Gastrocnemius medialis (tissue), 4 donors: ENCODE measurements around the gene TBX2.

Experiments
- POLR2A ChIP-seq, 2 donors: fragments of 450-650 bp; IDR thresholded peaks; one replicate each; pipeline ENCODE4 v1.6.1; 2017; ENCODE audit warnings: antibody characterized with exemption in 2 of 2, mild to moderate bottlenecking in 2 of 2, moderate library complexity in 2 of 2
- TF ChIP-seq, protein P1 (sequence below), 5 experiments: fragments of 450-650 bp in 3 of 5; fragments of 200-600 bp in 2 of 5; sonication (generic) in 2 of 5; IDR thresholded peaks in 4 of 5; conservative IDR thresholded peaks in 1 of 5; 1 replicate in 4 of 5; 2 replicates in 1 of 5; pipeline ENCODE4 v1.5.1; 2016 to 2019; ENCODE audit warnings: antibody characterized with exemption in 5 of 5, mild to moderate bottlenecking in 3 of 5, moderate library complexity in 3 of 5

DNA sequence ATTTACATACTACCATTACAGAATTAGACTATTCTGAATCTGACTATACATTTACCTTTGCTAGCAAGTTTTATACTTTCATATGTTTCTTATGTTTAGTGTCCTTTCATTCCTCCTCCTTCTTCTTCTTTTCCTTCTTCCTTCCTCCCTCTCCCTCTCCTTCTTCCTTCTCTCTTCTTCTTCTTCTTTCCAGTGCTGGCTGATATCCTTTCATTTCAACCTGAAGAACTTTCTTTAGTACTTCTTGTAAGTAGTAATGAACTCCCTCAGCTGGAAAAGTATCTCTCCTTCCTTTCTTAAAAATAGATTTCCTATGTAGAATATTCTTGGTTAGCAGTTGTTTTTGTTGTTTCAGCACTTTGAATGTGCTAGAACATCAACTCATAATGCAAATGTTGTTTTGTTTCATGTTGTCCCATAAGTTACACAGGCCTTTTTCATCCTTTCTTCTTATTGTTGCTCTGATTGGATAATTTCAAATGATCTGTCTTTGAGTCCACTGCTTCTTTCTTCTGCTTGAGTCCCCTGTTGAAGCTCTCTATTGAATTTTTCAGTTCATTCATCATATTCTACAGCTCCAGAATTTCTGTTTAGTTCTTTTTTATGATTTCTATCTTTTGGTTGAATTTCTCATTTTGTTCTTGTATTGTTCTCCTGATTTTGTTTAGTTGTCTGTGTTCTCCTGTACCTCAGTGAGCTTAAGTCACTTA, 37.5 kb downstream of the TBX2 start:
- no peak for TF ChIP-seq POLR2A (IDR thresholded peaks at IDR 0.05)
- TF ChIP-seq, protein P1, sequence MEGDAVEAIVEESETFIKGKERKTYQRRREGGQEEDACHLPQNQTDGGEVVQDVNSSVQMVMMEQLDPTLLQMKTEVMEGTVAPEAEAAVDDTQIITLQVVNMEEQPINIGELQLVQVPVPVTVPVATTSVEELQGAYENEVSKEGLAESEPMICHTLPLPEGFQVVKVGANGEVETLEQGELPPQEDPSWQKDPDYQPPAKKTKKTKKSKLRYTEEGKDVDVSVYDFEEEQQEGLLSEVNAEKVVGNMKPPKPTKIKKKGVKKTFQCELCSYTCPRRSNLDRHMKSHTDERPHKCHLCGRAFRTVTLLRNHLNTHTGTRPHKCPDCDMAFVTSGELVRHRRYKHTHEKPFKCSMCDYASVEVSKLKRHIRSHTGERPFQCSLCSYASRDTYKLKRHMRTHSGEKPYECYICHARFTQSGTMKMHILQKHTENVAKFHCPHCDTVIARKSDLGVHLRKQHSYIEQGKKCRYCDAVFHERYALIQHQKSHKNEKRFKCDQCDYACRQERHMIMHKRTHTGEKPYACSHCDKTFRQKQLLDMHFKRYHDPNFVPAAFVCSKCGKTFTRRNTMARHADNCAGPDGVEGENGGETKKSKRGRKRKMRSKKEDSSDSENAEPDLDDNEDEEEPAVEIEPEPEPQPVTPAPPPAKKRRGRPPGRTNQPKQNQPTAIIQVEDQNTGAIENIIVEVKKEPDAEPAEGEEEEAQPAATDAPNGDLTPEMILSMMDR (IDR thresholded peaks at IDR 0.05 in 4 of 5, conservative IDR thresholded peaks at IDR 0.05 in 1 of 5): no peak
